NCI-H460 (cell line): ENCODE measurements around the gene SGPP2. TPM values are rescaled to one million over a fixed set of nuclear protein-coding genes. Genes with fewer than 3 reads are reported as not detected.

Experiments
- DNase-seq: peaks from one replicate; pipeline ENCODE4 v3.0.0-alpha.2; 2016; ENCODE audit warnings: low read depth; ENCODE audit errors: extremely low read depth
- total RNA-seq: library from RNA; depleted of rRNA; stranded (reverse); fragments of >200 nt; shearing (Covaris generic); gene quantifications from 2 replicates; pipeline ENCODE4 v1.2.3, GENCODE V29; 2014

Gene SGPP2
- total RNA-seq, 1 experiment from 2014 or later, result not detected

DNA sequence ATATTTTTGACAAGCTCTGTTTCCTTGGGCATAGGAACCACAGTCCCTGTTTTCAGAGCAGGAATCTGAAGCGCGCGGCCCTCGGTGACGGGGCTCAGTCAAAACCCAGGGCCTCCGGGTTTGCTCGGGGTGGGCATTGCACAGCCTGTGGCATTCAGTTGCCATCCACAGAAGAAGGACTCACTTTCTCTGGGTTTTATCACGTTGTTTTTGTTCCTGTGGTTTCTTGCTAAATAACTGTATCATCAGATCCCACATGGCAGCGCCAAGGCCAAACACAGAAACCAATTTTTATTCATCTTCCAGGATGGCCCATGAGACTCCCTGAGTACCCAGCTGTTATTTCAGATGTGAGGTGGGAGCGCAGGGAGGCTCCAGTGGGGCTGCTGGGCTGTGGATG is 35.6 kb downstream of the SGPP2 start:
- no peak for DNase-seq

- DNase-seq, result no peak
Observed at GRCh38 chr2:222465746-222466145, 41.4 kb downstream of the SGPP2 start.

GRCh38 chr2:222468346-222468745 is 44.0 kb downstream of the SGPP2 start:
- DNase-seq, result no peak

DNA sequence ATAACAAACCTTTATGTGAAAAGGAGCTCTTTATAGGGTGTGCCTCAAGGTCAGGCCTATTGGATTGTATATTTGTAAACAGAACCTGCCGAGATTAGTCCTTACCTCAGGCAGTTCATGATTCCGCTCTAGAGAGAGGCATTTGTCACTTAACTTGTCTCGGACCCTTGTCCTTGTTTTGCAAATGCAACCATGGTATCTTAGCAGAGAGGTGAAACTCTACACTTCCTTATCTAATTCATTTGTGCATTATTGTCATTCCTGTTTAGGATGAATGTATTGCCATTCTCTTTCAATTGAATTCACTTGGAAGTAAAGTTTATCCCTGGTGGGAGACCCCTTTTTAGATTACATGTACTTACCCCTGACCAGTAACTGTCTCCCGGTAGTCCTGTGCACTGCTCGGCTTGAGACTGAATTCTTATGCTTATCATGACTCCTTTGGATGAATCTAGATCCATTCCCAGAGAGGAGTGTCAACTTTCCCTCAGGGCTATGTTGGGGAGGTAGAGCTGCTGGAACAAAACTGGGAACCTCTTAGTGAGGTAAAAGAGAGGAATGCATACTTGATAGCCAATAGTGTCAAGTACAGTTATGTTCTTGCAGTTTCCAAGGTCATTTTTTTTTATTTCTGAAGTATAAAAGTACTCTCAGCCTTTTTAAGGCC is 46.6 kb downstream of the SGPP2 start:
- DNase-seq, result no peak

DNA sequence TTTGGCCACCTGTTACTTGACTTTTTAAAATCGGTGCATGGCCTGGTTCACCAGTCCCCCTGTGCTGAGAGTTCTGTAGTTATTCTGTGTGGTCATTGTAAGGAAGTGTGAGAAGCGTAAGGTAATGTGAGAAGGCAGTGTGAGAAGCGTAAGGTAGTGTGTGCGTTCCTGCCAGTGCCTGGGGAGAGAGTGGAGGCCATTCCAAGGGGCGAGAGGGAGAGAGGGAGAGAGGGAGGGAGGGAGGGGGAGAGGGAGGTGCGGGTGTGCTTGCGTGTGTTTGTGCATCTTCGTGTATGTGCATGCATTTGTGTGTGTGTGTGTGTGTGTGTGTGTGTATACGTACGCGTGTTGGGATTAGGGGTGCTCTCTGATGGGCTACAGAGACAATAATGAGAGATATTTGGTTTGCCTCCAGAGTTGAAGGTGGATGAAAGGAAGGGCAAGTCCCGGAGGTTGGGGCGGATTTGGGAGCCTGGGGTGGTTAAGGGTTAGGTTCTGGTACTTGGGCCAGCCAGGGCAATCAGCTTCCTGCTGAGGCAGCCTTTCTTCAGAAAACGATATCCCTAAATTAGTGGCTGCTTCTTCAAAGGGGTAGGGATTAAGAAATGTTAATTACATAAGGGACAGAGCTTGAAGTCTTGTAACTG is 53.7 kb downstream of the SGPP2 start:
- DNase-seq, result no peak

GRCh38 chr2:222479859-222480258 is 55.5 kb downstream of the SGPP2 start:
- no peak for DNase-seq

GRCh38 chr2:222480497-222480896 is 56.2 kb downstream of the SGPP2 start:
- DNase-seq, result no peak

GRCh38 chr2:222481941-222482340 is 57.6 kb downstream of the SGPP2 start:
- no peak for DNase-seq

DNA sequence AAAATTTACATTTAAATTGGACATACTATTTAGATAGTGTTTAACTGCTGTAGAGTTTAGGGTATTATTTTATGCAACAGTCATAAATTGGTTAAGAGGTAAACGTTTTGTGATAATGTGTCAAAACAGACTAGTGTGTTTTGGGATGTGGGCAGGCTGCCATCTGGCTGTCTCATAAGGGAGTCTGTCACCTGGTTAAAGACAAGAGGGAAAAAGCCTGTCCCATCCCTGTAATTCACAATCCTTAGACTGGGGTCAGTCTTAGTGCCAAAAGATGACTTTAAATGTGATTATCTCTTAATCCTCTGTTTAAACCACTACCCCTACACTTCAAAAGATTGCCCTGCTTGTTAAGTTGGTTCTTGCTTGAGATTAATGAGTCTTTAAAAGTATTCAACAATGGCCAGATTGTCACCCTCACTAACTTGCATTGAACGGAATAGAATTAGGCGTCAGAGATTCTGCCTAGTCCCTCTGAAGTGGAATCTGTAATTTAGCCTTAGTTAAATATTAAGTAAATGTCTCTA is 59.2 kb downstream of the SGPP2 start:
- DNase-seq, result no peak

DNA sequence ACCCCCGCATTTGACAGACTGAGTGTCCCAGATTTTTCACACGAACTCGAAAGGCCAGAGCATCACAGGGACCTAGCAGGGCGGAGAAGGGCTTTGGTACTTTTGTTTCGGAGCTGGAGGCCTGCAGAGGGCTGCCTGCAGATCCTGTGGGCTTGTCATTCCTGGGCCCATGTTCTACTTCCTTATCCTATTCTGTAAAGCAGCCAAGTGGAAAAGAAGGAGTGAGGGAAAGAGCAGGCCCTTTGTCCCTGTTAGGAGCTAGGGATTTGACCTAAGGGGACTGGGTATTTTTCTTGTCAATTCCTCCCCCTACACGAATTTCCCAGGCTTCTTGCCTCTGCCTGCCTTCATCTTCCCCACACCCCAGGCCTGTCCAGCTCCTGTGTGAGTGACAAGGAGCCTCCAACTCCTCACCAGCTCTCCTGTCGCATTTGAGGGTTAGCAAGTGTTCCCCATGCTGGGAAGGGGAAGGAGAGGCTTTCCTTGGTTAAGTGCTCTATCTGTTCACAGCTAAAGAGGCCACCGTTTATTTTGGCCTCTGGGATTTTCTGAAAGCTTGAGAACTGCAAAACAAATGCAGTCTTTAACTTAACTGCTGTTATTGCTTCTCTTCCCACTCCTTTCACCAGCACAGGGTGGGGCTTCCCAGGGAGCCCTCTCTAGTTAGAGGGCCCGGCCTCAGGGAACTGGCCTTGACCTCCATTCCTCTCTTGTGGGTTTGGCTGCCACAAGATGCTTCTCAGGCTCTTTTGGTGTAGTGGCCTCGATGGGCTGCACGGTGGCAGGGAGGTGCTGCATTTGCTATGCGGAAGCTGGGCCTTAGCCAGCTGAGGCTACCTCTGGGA is 61.2 kb downstream of the SGPP2 start:
- DNase-seq, result no peak

GRCh38 chr2:222490131-222490530 is 65.8 kb downstream of the SGPP2 start:
- DNase-seq, result no peak

DNA sequence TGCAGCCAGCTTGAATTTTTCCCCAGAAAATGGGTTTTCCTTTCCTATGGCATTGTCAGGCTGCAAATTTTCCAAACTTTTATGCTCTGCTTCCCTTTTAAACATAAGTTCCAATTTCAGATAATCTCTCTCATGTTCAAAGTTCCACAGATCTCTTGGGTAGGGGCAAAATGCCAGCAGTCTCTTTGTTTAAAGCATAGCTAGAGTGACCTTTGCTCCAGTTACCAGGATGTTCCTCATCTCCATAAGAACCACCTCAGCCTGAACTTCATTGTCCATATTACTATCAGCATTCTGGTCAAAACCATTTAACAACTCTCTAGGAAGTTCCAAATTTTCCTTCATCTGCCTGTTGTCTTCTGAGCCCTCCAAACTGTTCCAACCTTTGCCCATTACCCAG is 68.3 kb downstream of the SGPP2 start:
- DNase-seq, result no peak

- DNase-seq, result no peak
Observed at GRCh38 chr2:222494104-222494739, 69.9 kb downstream of the SGPP2 start.

GRCh38 chr2:222495388-222495787 is 71.0 kb downstream of the SGPP2 start:
- DNase-seq, result no peak

GRCh38 chr2:222499226-222499625 is 74.9 kb downstream of the SGPP2 start:
- no peak for DNase-seq

DNA sequence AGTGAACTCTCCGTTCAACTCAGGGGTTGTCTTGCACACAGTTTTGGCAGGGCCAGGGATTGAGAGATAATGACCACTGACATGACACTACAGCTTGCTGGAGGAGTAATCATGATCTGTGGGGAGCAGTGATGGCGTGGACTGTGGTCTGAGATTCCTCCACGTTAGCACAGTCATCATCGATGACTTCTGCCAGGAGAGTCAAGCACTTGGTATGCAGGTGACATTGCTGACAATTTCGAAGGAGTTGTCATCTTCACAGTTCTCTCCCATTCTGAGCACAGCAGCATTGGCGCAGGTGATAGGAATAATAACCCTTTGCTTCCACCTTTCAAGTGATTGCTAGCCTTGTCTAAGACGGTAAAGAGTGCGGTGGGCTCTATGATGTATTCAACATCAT is 79.8 kb downstream of the SGPP2 start:
- no peak for DNase-seq

DNA sequence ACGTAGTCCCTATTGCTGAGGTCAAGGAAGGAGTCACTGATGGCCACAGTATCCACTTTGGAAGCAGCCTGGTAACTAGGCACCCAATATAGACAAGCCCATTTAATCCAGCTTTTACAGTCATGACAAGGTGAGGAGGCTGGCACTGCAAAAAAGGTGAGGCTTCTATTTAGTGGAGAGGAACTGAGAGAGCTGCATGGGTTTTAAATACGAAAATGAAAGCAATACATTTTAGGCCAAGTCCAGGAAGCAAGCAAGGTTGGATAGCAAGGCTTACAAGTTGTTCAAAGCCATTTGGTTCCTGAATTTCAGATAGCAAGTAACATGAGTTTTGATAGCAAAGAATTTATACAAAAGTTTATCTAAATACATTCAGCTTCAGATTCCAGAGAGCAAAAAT is 80.4 kb downstream of the SGPP2 start:
- DNase-seq, result no peak

GRCh38 chr2:222506230-222506935 is 82.0 kb downstream of the SGPP2 start:
- no peak for DNase-seq

DNA sequence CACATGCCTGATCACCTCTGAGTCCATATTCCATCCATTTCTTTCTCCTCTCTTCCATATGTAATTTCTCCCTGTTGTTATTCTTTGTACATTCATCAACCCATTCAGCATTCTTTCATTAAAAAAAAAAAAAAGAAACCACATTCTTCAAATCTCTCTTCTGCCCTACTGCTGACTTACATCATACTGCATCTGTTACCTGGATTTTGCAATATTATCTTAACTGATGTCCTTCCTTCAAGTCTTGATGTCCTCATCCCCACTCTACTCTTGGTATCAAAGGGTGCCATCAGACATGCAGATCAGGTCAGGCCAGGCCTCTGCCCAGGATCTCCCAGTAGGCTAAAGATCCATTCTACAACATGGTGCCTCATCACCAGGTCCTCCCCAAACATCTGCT is 90.6 kb downstream of the SGPP2 start:
- no peak for DNase-seq
